HepG2 (cell line): ENCODE results near the gene SH3PXD2A. TPM values are rescaled to one million over a fixed set of nuclear protein-coding genes. Genes with fewer than 3 reads are reported as not detected.
A peak's percentile ranks its signal among the peaks of the same experiment; 100 is the strongest.

Experiments used
- ELF4 ChIP-seq: sonication (generic); formaldehyde crosslinking; IDR thresholded peaks from 2 replicates; pipeline ENCODE4 v1.5.0; 2020; ENCODE audit warnings: missing genetic modification reagents, mild to moderate bottlenecking, moderate library complexity, borderline replicate concordance
- HCFC1 ChIP-seq: fragments of 150-350 bp; IDR thresholded peaks from 2 replicates; pipeline ENCODE4 v1.6.1; 2014; ENCODE audit warnings: low read depth, low read length
- MIXL1 ChIP-seq: IDR thresholded peaks from 2 replicates; pipeline ENCODE4 v1.6.1; 2016
- PCBP1 ChIP-seq: fragments of 200-400 bp; formaldehyde crosslinking; IDR thresholded peaks from 2 replicates; pipeline ENCODE4 v1.6.1; 2017; ENCODE audit warnings: mild to moderate bottlenecking, low read depth, low read length, borderline replicate concordance
- PHF8 ChIP-seq: sonication (generic); formaldehyde crosslinking; IDR thresholded peaks from 2 replicates; pipeline ENCODE4 v1.5.0; 2020; ENCODE audit warnings: missing genetic modification reagents
- PTBP1 ChIP-seq: fragments of 200-400 bp; formaldehyde crosslinking; IDR thresholded peaks from 2 replicates; pipeline ENCODE4 v1.6.1; 2018; ENCODE audit warnings: low read length, low read depth; ENCODE audit not compliant: poor library complexity, severe bottlenecking
- RXRB ChIP-seq: IDR thresholded peaks from 2 replicates; pipeline ENCODE4 v1.6.1; 2016; ENCODE audit warnings: borderline replicate concordance, missing genetic modification reagents, missing compliant biosample characterization
- SMAD1 ChIP-seq: sonication (generic); formaldehyde crosslinking; IDR thresholded peaks from 2 replicates; pipeline ENCODE4 v1.4.0; 2020; ENCODE audit warnings: missing genetic modification reagents, low read depth, mild to moderate bottlenecking, borderline replicate concordance
- SP1 ChIP-seq, 2 experiments: fragments of 450-650 bp in 1 of 2; sonication (generic) in 1 of 2; formaldehyde crosslinking in 1 of 2; IDR thresholded peaks; 2 replicates each; pipeline versions ENCODE4 v1.4.0 to v1.6.1; 2016 to 2020; ENCODE audit warnings: missing genetic modification reagents in 1 of 2
- ZNF350 ChIP-seq: sonication (generic); formaldehyde crosslinking; IDR thresholded peaks from 2 replicates; pipeline ENCODE4 v1.4.0; 2020; ENCODE audit warnings: mild to moderate bottlenecking, low read depth, missing genetic modification reagents, borderline replicate concordance
- ZNF572 ChIP-seq: sonication (generic); formaldehyde crosslinking; IDR thresholded peaks from 2 replicates; pipeline ENCODE4 v1.5.1; 2020; ENCODE audit warnings: mild to moderate bottlenecking, missing genetic modification reagents
- ZNF589 ChIP-seq: sonication (generic); formaldehyde crosslinking; conservative IDR thresholded peaks from 2 replicates; pipeline ENCODE4 v1.8.0; 2022; ENCODE audit warnings: mild to moderate bottlenecking, moderate library complexity, missing genetic modification reagents
- ZNF615 ChIP-seq: sonication (generic); formaldehyde crosslinking; IDR thresholded peaks from 2 replicates; pipeline ENCODE4 v1.5.0; 2020; ENCODE audit warnings: mild to moderate bottlenecking, missing genetic modification reagents, borderline replicate concordance
- polyA plus RNA-seq, 8 experiments: library from polyadenylated mRNA; depleted of rRNA in 3 of 8; stranded (reverse) in 7 of 8; unstranded in 1 of 8; fragments of >200 nt; fragmentation: Illumina TruSeq in 4 of 8; extraction: Trizol in 4 of 8; gene quantifications; 2 replicates each; pipeline versions ENCODE4 v1.2.1 to v1.2.3, GENCODE V29; 2011 to 2016; ENCODE audit warnings: low read depth in 4 of 8, missing spikeins in 1 of 8, mixed read lengths in 1 of 8; ENCODE audit not compliant: insufficient read depth in 1 of 8
- total RNA-seq, 5 experiments: library from RNA; depleted of rRNA; stranded (reverse); fragments of >200 nt; fragmentation: Illumina TruSeq; extraction: Trizol; gene quantifications; 2 replicates each; pipeline ENCODE4 v1.2.3, GENCODE V29; 2016; ENCODE audit warnings: low read depth in 1 of 5
- TF ChIP-seq, protein P1 (sequence below): sonication (generic); formaldehyde crosslinking; IDR thresholded peaks from 2 replicates; pipeline ENCODE4 v1.4.0; 2020; ENCODE audit warnings: mild to moderate bottlenecking, low read depth, missing genetic modification reagents
- TF ChIP-seq, protein P2 (sequence below): sonication (generic); formaldehyde crosslinking; IDR thresholded peaks from 2 replicates; pipeline ENCODE4 v1.8.1; 2023; ENCODE audit warnings: mild to moderate bottlenecking, missing genetic modification reagents
- TF ChIP-seq, protein P3 (sequence below): sonication (generic); formaldehyde crosslinking; conservative IDR thresholded peaks from 2 replicates; pipeline ENCODE4 v1.4.0; 2020; ENCODE audit warnings: missing genetic modification reagents
- TF ChIP-seq, protein P4 (sequence below): sonication (generic); formaldehyde crosslinking; IDR thresholded peaks from 2 replicates; pipeline ENCODE4 v1.5.1; 2020; ENCODE audit warnings: mild to moderate bottlenecking, missing genetic modification reagents
- TF ChIP-seq, protein P5 (sequence below): sonication (generic); formaldehyde crosslinking; IDR thresholded peaks from 2 replicates; pipeline ENCODE4 v1.8.0; 2022; ENCODE audit warnings: mild to moderate bottlenecking, missing genetic modification reagents, moderate library complexity

Gene SH3PXD2A
- total and polyA plus RNA-seq, 2 of the 13 experiments (the other 11 are each of a cell fraction or from before 2014, with no cell fraction given): 11.1 to 11.3 TPM

DNA sequence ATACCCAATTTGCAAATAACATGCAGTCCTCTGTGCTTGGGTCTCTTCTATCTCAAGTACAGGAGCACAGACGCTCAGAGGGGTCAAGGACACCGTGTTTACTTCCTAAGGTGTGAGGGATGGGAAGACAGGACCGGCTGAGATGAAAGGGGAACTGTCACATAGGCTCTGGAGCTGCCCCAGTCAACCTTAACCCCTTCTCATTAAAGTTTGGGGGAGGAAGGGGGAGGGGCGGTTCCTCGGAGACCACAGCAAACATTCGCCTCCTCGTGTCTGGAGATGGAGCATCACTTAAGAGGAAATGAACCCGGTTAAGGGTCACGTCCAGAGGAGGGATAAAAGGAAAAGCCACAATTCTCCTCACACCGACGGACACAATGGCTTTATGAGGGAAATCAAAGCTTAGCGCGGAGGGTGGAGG lies 1.1 kb downstream of the SH3PXD2A start (continued):
- TF ChIP-seq, protein P1, sequence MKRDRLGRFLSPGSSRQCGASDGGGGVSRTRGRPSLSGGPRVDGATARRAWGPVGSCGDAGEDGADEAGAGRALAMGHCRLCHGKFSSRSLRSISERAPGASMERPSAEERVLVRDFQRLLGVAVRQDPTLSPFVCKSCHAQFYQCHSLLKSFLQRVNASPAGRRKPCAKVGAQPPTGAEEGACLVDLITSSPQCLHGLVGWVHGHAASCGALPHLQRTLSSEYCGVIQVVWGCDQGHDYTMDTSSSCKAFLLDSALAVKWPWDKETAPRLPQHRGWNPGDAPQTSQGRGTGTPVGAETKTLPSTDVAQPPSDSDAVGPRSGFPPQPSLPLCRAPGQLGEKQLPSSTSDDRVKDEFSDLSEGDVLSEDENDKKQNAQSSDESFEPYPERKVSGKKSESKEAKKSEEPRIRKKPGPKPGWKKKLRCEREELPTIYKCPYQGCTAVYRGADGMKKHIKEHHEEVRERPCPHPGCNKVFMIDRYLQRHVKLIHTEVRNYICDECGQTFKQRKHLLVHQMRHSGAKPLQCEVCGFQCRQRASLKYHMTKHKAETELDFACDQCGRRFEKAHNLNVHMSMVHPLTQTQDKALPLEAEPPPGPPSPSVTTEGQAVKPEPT (CRISPR knock-in tag): no peak
- TF ChIP-seq PCBP1: no peak
- TF ChIP-seq, protein P2, sequence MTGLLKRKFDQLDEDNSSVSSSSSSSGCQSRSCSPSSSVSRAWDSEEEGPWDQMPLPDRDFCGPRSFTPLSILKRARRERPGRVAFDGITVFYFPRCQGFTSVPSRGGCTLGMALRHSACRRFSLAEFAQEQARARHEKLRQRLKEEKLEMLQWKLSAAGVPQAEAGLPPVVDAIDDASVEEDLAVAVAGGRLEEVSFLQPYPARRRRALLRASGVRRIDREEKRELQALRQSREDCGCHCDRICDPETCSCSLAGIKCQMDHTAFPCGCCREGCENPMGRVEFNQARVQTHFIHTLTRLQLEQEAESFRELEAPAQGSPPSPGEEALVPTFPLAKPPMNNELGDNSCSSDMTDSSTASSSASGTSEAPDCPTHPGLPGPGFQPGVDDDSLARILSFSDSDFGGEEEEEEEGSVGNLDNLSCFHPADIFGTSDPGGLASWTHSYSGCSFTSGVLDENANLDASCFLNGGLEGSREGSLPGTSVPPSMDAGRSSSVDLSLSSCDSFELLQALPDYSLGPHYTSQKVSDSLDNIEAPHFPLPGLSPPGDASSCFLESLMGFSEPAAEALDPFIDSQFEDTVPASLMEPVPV (CRISPR knock-in tag): no peak
- no peak for TF ChIP-seq ELF4 (CRISPR knock-in tag)
- no peak for TF ChIP-seq ZNF615 (CRISPR knock-in tag)
- TF ChIP-seq ZNF572 (CRISPR knock-in tag): no peak
- peak; percentile 47 for TF ChIP-seq ZNF350
- no peak for TF ChIP-seq SMAD1 (CRISPR knock-in tag)
- TF ChIP-seq, protein P3, sequence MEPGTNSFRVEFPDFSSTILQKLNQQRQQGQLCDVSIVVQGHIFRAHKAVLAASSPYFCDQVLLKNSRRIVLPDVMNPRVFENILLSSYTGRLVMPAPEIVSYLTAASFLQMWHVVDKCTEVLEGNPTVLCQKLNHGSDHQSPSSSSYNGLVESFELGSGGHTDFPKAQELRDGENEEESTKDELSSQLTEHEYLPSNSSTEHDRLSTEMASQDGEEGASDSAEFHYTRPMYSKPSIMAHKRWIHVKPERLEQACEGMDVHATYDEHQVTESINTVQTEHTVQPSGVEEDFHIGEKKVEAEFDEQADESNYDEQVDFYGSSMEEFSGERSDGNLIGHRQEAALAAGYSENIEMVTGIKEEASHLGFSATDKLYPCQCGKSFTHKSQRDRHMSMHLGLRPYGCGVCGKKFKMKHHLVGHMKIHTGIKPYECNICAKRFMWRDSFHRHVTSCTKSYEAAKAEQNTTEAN (CRISPR knock-in tag): no peak
- TF ChIP-seq, protein P4, sequence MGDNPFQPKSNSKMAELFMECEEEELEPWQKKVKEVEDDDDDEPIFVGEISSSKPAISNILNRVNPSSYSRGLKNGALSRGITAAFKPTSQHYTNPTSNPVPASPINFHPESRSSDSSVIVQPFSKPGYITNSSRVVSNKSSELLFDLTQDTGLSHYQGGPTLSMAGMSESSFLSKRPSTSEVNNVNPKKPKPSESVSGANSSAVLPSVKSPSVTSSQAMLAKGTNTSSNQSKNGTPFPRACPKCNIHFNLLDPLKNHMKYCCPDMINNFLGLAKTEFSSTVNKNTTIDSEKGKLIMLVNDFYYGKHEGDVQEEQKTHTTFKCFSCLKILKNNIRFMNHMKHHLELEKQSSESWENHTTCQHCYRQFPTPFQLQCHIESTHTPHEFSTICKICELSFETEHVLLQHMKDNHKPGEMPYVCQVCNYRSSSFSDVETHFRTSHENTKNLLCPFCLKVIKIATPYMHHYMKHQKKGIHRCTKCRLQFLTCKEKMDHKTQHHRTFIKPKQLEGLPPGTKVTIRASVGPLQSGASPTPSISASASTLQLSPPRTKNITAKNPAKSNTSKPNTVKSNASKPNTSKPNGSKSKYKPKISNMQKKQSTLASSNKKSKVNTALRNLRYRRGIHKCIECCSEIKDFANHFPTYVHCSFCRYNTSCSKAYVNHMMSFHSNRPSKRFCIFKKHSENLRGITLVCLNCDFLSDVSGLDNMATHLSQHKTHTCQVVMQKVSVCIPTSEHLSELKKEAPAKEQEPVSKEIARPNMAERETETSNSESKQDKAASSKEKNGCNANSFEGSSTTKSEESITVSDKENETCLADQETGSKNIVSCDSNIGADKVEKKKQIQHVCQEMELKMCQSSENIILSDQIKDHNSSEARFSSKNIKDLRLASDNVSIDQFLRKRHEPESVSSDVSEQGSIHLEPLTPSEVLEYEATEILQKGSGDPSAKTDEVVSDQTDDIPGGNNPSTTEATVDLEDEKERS: 0 out of 2 replicates have a peak, but pooled peaks have one; percentile 42
- peak; percentile 27; the same call in 1 of the 2 replicates for TF ChIP-seq MIXL1 (CRISPR knock-in tag)
- peak; percentile 89 for TF ChIP-seq RXRB (CRISPR knock-in tag)
- TF ChIP-seq, protein P5, sequence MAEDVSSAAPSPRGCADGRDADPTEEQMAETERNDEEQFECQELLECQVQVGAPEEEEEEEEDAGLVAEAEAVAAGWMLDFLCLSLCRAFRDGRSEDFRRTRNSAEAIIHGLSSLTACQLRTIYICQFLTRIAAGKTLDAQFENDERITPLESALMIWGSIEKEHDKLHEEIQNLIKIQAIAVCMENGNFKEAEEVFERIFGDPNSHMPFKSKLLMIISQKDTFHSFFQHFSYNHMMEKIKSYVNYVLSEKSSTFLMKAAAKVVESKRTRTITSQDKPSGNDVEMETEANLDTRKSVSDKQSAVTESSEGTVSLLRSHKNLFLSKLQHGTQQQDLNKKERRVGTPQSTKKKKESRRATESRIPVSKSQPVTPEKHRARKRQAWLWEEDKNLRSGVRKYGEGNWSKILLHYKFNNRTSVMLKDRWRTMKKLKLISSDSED: no peak
- no peak for TF ChIP-seq SP1 (IDR thresholded peaks at IDR 0.05)
- no peak for TF ChIP-seq SP1 (CRISPR knock-in tag; IDR thresholded peaks at IDR 0.05)
- TF ChIP-seq PHF8 (CRISPR knock-in tag): no peak
- TF ChIP-seq HCFC1: no peak
- no peak for TF ChIP-seq PTBP1
- 0 out of 2 replicates have a peak, but pooled peaks have one; percentile 13 for TF ChIP-seq ZNF589 (CRISPR knock-in tag)
